HG03571 (cell line): ENCODE measurements around the gene NUP88.
A peak's percentile ranks its signal among the peaks of the same experiment; 100 is the strongest.

Source experiments
- ATAC-seq: cut with Tn5 transposase; IDR thresholded peaks from one replicate; pipeline ENCODE4 v1.9.1; 2021; ENCODE audit not compliant: unreplicated experiment

The NUP88 gene

DNA sequence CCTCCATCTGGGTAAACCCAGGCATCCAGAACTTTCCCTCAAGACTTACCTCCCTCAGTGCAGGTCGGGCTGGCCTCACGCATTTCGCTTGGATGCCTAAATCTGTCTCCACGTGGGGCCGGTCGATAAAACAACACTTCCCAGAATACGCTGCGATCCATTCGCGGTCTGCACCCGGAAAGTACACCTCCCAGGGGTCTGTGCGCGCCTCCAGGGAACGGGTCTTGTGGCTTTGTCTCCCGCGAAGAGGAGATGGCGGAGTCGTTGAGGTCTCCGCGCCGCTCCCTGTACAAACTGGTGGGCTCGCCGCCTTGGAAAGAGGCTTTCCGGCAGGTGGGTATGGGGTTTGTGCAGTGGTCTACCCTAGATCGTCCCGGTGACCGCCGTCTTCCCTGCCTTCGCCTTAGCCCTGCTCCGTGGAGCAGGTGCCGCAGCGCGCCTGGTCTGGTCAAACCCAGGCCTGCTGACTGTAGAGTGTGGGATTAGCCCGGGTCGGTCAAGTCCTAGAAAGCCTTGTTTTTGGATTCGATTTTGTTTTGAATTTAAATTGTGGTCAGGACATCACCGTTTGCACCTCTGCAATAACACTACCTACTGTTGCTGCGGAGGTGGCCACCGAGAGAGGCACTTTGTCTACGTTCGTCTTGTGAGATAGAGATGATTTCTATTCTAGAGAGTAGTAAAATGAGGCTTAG is 644 bp upstream of the NUP88 start, which contains the start of gene RPAIN:
Gene RPAIN, plus strand, starts transcription at position 224 of the 695 bp plus-strand sequence. Its CDS starts 29 bp downstream, at position 253.
- ATAC-seq = peak; percentile 45

DNA sequence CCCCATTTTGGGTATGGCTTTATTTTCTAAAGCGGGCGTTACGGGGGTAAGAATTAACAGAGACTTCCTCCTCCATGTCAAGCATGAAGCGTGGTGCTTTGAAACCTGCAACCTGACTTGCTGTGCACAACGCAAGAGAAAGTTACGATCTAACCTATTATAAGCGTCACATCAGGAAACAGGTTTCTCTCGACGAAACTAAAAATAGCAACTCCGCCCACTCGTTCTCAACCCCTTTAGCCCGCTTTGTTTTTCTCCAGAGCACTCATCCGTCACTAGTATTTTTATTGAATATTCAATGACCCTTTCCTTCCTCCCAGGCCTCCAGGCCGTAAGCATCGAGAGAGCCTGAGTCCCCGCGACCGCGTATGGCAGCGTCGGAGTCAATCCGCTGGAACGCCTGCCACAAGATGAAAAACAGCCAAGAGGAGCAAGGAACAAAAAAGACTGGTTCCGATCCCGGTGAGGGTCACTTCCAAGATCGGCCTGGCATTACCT is 555 bp downstream of the NUP88 start:
- peak; percentile 31 for ATAC-seq

DNA sequence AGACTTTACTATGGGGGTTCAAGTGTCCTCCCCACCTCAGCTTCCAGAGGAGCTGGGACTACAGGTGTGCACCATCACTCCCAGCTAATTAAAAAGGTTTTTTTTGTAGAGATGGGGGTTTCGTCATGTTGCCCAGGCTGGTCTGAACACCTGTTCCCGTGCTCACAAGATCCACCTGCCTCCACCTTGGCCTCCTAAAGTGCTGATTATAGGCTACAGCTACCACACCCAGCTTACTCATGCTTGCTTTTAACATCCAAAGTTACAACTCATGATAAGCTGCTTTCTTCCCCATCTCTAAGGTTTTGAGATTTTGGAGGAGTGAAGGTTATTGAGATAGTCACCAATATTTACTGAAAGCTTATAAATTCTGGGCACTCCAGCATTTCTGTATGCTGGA is 2.6 kb downstream of the NUP88 start:
- no peak for ATAC-seq

DNA sequence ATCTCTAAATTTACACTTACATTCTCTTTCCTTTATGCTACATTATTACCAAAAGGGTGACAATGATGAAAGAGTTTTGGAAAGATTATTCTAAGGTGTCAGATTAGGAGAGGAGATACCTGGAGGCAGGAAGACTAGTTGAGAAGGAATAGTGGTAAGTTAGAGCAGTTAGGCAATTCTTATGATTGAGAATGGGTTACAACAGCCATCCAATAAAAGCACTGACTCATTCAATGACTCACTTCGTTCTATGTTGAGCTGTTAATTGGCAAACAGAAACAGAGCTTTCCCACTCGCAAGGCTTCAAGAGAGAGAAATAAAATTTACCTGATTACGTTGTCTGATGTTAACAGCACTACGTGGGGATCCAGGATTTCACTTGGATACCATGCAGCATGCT is 5.8 kb downstream of the NUP88 start:
- no peak for ATAC-seq

DNA sequence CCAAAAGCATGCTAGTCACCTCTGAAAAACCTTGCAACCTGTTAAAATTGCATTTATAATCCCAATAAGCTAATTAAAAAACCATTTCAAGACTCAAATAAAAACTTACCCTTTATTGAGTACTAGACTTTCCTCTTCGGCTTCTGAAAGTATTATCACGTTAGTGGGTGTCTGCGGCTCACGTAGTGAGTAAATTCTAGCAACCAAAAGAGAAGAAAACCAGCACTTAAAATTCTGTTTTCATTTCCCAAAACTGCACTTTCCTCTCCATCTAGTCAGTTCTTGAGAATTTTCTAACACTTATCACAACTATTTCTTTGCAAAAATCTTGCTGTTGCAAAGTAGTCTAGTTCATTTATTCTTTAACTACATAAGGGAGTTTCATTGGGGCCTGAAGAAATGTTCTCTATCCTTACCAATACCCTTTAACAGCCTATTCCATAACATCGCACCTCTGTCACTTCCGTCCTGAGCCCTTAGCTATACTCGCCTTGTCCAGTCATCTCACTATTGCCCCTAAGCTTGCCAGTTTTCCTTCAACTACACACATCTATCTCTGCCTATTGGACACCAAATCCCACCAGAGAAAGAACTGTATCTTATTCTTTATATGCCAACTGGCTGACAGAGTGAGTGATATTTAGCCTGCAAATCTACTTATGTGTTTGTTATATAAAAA is 8.7 kb downstream of the NUP88 start:
- ATAC-seq = no peak

- ATAC-seq = no peak
Observed at GRCh38 chr17:5408186-5408585, 11.3 kb downstream of the NUP88 start.

DNA sequence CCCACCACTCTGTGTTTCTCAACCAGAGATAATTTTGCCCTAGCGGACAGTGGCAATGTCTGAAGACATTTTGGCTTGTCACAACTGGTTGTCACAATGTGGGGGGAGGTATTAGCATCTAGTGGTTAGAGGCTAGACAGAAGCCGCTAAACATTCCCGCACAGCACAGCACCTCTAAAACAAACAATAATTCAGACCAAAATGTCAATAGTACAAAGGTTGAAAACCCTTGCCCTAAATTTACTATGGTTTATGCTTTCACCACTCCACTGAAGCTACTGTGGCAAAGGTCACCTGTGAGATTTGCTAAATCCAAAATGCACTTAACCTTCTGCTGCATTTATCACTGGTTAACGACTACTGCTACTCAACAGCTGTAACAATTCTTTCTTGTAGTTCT is 14.1 kb downstream of the NUP88 start:
- ATAC-seq = no peak

DNA sequence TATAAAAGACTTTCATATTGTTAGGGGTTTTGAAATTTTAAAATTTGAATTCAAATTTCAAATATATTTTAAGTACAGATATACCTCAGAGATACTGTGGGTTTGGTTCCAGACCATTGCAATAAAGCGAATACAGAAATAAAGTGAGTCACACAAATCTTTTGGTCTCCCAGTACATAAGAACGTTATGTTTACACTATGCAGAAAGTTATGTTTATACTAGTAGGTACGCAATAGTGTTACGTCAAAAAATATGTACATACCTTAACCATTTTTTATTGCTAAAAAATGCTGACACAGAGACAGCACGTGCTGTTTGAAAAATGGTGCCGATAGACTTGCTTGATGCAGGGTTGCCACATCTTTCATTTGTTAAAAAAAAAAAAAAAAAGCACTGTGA is 19.7 kb downstream of the NUP88 start:
- ATAC-seq = no peak

GRCh38 chr17:5396612-5397011 is 22.9 kb downstream of the NUP88 start:
- no peak for ATAC-seq

DNA sequence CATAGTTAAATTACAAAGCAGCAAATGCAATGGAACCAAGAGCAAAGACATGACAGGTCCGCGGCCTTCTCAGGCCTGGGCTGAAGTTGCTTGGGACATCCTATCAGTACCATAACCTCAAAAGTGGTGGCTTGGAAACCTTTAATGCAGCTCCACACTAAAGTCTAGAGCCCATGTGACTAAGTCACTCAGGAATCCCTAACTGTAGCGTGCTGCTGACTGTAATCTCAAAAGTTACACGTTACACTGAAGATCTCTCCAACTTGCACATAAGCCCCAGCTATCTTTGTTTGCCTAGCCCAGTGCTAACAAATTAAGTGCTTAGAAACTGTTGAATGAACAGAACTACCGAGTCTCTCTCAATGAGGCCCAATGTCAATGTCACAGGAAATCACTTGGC is 27.8 kb downstream of the NUP88 start:
- no peak for ATAC-seq

GRCh38 chr17:5381542-5381941 is 37.9 kb downstream of the NUP88 start:
- no peak for ATAC-seq

GRCh38 chr17:5380491-5381135 is 38.8 kb downstream of the NUP88 start:
- ATAC-seq = no peak

DNA sequence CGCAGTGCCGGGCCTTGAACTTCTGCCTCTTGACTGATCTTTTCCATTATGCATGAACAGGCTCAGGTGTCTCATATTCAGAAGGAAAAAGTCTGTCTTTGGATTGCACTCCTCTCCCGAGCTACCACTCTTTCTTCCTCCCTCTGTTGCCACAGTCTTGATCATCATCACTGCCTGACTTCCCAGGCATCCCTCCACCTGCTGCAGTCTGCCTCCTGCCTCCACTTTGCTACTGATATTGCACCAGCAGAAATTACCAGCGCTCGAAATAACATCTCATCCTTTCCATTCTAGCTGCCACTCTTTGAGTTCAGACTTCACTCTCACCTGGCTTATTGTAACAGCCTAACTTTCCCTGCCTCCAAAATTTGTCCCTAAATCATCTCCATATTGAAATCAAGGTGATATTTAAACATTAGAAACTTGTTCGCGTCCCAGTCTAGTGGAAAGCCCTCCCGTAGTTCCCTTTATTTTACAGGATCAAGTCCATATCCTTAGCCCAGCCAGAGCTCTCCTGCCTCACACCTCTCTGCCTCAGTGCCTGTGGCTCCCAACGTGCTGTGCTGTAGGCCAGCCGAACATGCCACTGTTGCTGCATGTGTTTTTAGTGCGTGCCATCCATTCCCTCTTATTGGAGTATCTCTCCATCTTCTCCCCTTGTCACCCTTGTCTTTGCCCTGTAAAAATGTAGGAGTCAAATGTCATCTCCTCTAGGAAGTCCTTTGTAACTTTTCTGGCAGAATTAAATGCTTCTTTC is 39.9 kb downstream of the NUP88 start:
- no peak for ATAC-seq

- no peak for ATAC-seq
Observed at GRCh38 chr17:5378566-5379207, 40.8 kb downstream of the NUP88 start.

DNA sequence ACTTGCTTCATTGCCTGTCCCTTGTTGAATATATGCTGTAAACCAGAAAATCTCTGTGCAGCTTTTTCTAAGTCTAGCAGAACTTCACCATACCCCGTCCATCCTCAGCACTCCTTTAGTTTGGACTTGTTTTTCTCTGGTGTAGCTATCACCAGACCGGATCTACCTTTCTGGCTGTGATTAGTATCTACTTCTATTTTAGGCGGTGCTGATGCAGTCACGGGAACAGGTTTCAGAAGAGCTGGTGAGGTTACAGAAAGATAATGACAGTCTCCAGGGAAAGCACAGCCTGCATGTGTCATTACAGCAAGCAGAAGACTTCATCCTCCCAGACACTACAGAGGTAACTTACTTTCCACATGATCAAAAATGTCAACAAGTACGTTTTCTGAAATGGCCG is 46.4 kb downstream of the NUP88 start:
- ATAC-seq = no peak

DNA sequence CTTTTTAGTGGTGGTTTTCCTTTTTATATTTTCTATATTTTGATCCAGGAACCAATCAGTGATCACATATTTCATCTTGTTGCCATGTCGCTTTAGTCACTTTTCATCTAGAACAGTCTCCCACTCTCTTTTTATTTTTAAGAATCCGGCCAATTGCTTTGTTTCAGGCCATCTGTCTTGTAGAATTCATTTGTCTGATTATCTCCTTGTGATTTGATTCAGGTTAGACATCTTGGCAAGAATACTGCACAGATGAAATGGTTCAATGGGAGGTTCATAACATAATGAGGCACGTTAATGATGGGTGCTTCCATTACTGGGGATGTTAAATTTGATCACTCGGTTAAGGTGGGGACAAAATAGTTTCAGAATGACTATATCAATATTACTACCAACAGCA is 49.1 kb downstream of the NUP88 start:
- no peak for ATAC-seq

GRCh38 chr17:5365831-5366230 is 53.6 kb downstream of the NUP88 start:
- ATAC-seq = no peak

- no peak for ATAC-seq
Observed at GRCh38 chr17:5364696-5365095, 54.8 kb downstream of the NUP88 start.

- ATAC-seq = no peak
Observed at GRCh38 chr17:5364156-5364555, 55.3 kb downstream of the NUP88 start.

DNA sequence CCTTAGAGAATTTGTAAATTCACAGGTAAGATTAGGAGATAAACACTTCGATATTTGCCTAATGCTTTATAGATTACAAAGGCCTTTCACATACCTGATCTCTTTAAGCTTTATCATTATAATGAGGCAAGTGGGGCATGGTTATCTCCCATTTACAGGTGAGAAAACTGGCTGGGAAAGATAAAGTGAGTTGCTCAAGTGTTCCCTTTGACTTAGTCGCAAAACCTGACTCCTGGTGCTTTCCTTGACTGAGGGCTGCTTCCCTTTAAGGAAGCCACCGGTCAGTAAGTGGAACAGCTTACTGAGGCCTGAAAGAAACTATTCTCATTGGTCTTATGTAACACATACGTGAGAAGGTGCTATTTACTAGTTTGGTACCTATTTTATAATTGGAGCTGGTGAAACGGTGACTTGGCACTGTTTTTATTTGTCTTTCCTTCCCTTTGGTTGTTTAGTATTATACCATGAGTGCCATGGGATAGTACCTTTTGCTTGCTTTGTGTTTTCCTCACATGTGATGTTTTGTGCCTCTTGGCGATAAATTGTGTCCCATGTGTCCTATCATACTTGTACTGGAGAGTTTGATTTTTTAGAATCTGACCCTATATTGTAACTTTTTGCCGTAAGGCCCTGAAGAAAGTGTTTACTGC is 57.2 kb downstream of the NUP88 start:
- no peak for ATAC-seq
